Stimulated activated CD4-positive, alpha-beta T cell treated with anti-CD3 and anti-CD28 coated beads, Interleukin-15, amount 100 ng/mL, for 1 hour (primary cell): ENCODE results near the gene CLIC6.

Experiments used
- DNase-seq, 2 donors: peaks; one replicate each; pipeline ENCODE4 v3.0.0-alpha.2; 2020; ENCODE audit warnings: low read depth in 1 of 2, low spot score in 1 of 2

CLIC6 gene

GRCh38 chr21:34724131-34724856 is 55.5 kb downstream of the CLIC6 start:
- DNase-seq, result no peak

DNA sequence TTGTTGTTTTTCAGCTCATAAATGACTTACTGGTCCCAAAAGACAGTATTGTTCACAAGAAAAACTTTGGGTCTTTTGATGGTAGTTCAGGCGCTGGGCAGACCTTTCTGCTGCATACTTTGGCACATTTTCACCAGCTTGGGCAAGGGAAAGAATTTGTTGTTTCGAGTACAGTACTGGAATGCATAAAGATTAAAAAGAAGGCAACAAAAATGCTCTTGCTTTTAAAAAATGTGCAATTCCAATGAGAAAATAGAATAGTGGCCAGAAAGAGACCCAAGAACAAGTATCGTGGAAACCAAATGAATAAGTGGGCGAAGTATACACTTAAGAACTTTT is 56.0 kb downstream of the CLIC6 start:
- DNase-seq, result no peak

- DNase-seq, result no peak
Observed at GRCh38 chr21:34726627-34727337, 58.0 kb downstream of the CLIC6 start.

GRCh38 chr21:34728479-34728878 is 59.7 kb downstream of the CLIC6 start:
- DNase-seq, result no peak

GRCh38 chr21:34730194-34730593 is 61.4 kb downstream of the CLIC6 start:
- DNase-seq, result no peak

DNA sequence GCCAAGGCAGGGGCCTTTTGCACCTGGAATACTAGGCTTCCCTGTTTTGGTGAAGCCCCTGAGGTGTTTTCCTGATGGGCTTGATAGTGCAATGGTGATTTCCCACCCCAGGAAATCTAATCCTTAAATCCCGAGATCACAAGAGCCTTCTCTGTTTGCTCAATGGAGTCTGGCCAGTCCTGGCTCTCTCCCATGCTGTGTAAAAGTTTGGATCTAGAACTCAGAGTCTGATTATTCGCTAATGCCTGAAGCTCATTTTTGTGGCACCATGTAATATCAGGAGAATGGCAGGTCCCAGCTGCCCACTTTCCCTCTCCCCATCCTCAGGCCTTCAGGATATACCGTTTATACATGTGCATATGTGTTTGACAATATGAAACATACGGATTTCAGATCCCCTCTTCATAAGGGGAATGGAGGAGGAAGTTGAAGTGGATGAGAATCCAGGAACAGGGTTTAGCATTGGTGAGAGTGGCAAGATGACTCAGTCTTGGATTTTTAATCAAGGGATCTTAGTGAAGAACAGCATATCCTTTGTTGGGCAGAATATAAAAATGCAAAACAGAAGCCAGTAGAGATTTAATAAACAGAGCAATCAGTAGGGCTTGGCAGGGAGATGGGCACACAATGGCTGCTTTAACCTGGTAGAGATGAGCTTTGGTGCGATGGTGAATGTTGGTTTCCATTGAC is 62.1 kb downstream of the CLIC6 start:
- no peak for DNase-seq

GRCh38 chr21:34732388-34732821 is 63.6 kb downstream of the CLIC6 start:
- no peak for DNase-seq

DNA sequence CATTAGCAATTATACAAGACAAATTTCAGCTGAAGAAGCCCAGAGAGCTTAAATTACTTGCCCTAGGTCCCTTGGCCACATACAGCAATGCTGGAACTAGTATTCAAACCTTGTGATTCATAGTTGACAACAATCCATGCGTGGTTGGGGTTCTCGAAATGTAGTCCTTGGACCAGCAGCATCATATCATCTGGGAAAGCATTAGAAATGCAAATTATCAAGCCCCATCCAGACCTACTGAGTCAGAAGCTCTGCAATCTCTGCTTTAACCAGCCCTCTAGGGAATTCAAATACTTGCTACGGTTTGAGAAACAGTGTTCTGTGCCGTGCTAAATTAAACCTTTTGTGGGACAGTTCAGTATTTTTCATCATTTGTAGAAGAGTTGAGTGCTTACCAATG is 65.1 kb downstream of the CLIC6 start:
- DNase-seq, result no peak

GRCh38 chr21:34734696-34735095 is 65.9 kb downstream of the CLIC6 start:
- DNase-seq, result no peak

GRCh38 chr21:34736116-34736874 is 67.5 kb downstream of the CLIC6 start:
- DNase-seq, result no peak

DNA sequence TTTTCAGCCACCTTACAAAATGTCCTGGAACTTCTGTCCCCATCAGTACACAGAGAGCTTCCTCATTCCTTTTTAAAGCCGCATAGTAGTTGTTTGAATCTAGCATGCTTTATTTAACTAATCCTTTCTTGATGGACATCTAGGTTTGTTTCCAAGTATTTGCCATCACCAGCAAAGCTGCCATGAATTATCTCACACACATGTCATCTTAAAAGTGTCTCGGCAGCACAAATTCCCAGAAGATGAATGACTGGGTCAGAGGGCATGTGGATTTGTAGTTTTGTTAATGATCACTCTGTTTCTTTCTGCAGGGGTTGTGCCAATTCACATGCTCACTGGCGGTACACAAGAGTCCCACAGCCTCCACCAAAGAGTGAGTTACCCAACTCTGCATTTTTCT is 68.3 kb downstream of the CLIC6 start:
- no peak for DNase-seq

DNA sequence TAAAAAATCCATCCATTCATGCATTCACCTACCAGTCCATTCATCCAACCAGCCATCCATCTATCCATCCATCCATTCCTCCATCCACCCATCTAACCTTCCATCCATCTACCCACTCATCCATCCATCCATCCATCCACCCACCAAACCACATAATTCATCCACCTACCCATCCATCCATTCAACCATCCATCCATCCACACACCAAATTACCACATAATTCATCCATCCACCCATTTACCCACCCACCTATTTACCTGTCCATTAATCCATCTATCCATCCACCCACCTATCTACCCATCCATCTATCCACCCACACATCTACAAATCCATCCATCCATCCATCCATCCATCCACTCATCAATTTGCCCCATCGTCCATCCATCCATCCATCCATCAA is 71.4 kb downstream of the CLIC6 start:
- no peak for DNase-seq

DNA sequence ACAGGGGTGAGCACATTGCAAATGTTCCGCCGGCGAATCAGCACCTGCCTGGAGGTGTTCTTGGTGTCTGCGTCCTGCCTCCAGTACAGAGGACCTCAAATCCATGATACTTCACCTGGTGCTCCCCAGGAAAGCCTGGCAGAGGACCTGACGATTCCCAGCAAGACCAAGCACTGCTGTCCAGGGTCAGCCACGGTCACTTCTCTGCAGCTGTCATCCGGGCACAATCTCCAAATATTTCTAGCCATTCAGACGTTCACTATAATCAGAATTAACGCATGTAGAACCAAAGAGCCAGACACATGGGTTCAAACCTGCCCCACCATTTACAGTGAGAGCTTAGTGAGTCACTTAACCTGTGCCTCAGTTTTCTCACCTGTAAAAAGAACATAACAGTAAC is 74.5 kb downstream of the CLIC6 start:
- no peak for DNase-seq

- no peak for DNase-seq
Observed at GRCh38 chr21:34743831-34744230, 75.0 kb downstream of the CLIC6 start.

GRCh38 chr21:34744801-34745200 is 76.0 kb downstream of the CLIC6 start:
- no peak for DNase-seq

- DNase-seq, result peak; percentile 13 to 22
Observed at GRCh38 chr21:34745557-34746255, 76.9 kb downstream of the CLIC6 start.

DNA sequence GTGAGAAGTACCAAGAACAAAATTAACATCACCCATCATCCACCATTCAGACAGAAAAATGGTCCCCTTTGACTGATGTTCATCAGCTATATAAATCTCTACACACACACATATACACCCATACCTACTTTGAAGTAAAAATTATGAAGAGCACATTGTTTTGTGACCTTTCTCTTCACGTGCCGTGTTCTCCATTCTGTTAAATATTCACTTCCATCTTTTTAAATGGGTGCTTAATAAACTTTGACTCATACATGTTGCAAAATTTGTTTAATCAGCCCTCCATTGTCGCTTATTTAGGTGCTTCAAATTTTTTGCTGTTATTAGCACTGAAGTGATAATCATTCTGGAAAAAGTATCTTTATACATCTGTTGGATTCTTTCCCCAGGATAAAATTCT is 80.1 kb downstream of the CLIC6 start:
- no peak for DNase-seq

DNA sequence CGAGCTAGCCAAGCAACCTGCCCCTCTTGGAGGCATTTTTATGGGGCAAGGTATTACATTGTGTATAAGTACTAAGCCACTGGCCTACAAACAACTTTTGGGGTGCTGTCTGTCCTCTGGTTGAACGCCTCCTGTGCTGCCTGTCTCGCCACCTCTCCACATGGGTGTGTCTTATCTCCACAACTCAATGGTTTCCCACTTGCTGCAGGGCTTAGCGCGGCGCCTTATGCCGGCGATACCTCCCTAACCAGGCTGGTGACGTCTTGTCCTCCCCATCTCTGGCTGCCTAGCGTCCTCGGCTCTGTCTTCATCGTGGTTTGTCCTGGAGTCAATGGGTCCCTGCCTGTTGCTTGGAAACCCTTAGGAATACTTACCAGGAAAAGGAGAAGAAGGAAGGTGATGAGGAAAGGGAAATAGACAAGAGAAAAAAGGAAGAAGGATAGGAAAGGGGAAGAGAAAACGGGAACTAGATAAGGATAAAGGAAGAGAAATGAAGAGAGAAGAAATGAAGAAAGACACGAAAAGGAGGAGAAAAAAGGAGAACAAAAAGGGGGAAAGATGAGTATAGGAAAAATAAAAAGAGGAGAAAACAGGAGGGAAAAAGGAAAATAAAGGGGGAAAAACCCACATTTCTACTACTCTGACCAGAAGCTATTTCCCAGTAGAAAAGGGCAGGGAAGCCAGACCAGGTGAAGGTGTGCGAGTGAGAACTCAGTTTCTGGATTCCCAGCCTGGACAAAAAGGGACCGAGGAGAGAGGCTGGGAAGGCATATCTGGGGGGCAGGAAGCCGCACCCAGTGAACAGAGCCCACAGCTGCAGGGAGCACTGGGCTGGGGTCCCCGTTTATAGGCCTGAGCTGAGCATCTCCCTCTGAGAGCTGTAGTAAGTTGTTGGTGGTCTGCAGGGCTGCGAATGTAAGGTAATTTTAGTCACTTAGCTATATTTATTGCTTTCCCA is 86.2 kb downstream of the CLIC6 start:
- DNase-seq, result no peak

DNA sequence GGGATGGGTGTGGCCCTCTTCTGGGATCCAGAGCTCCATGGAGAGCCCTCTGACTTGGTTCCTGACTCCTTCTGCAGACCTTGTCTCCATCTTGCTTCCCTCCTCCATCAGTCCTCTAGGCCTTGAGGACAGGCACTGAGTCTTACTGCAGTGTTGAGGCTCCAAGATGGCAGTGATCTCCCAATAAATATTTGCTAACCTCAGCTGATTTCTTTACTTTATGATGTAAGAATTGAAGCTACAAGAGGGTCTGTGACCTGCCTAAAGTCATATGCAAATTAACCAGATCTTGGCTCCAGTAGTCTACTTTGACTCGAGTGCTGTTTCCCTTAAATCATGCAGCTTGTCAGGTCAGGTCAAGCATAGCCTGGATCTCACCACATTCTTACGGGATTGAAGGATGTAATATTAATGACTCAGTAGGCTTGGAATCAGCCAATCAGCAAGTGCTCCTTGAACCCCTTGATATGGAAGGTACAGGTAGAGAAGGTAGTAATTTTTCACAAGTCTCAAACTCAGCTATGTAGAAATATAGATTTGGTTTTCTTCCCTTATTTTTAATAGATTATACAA is 93.0 kb downstream of the CLIC6 start:
- no peak for DNase-seq

- DNase-seq, result no peak
Observed at GRCh38 chr21:34762786-34763185, 94.0 kb downstream of the CLIC6 start.
